Fibroblast of pulmonary artery (primary cell): Measurements from ENCODE around the gene CPVL.
"Not testable (repeated sequence)": the region's sequence is repeated elsewhere in the genome, so short reads cannot be mapped to it uniquely, and the experiment has no call there.

ENCODE experiments used
- DNase-seq: peaks from one replicate; pipeline ENCODE4 v3.0.0-alpha.2; 2010; ENCODE audit warnings: low read depth
- H3K4me3 ChIP-seq: replicated peaks from 2 replicates; pipeline ENCODE4 v1.5.1; 2011; ENCODE audit warnings: low read depth, mild to moderate bottlenecking, control low read depth, low read length, moderate library complexity
- CTCF ChIP-seq: IDR thresholded peaks from 2 replicates; pipeline ENCODE4 v1.5.1; 2011; ENCODE audit warnings: mild to moderate bottlenecking, control low read depth, low read length, inconsistent platforms; ENCODE audit errors: missing control alignments

Gene CPVL

GRCh38 chr7:29100924-29101323 lies 45.4 kb downstream of the CPVL start:
- no peak for TF ChIP-seq CTCF
- no peak overlapping the region for H3K4me3 ChIP-seq
- DNase-seq, result no peak

GRCh38 chr7:29099896-29100847 lies 46.2 kb downstream of the CPVL start:
- no peak for DNase-seq
- no peak for TF ChIP-seq CTCF
- H3K4me3 ChIP-seq, result no peak overlapping the region

- no peak for DNase-seq
- TF ChIP-seq CTCF, result no peak
- H3K4me3 ChIP-seq, result no peak overlapping the region
Measured at GRCh38 chr7:29096446-29096730, 49.9 kb downstream of the CPVL start.

GRCh38 chr7:29095631-29096445 lies 50.5 kb downstream of the CPVL start:
- TF ChIP-seq CTCF, result no peak
- DNase-seq, result no peak
- H3K4me3 ChIP-seq, result no peak overlapping the region

- DNase-seq, H3K4me3 ChIP-seq: not testable (repeated sequence)
Measured at GRCh38 chr7:29093091-29093490, 53.2 kb downstream of the CPVL start.

GRCh38 chr7:29091715-29092114 lies 54.6 kb downstream of the CPVL start:
- TF ChIP-seq CTCF, result no peak
- DNase-seq, result peak; percentile 9
- H3K4me3 ChIP-seq, result peak overlapping the region; percentile 42

GRCh38 chr7:29090836-29091601 lies 55.3 kb downstream of the CPVL start:
- H3K4me3 ChIP-seq, result peak overlapping the region; percentile 42
- TF ChIP-seq CTCF, result no peak
- peak; percentile 37 for DNase-seq
